GM12878 (cell line): ENCODE results near the gene ANO4. TPM values are rescaled to one million over a fixed set of nuclear protein-coding genes. Genes with fewer than 3 reads are reported as not detected.

Source experiments
- ATAC-seq: fragments of 200-7000 bp; cut with Tn5 transposase; 3 replicates; pipeline ENCODE4 v1.9.1; 2020; ENCODE audit warnings: mild to moderate bottlenecking, moderate library complexity
- BruUV-seq: library from RNA; stranded (reverse); fragments of 400-500 nt; replicated peaks from 2 replicates; lab custom pipeline; 2021; lab: Mats Ljungman, UMichigan
- CTCF ChIA-PET: fragments of 300-600 bp; sonication (Branson Sonifier 250); formaldehyde crosslinking; extraction: SDS; loops from one replicate; lab custom pipeline; 2021; ENCODE audit warnings: inconsistent platforms; lab: Yijun Ruan, JAX
- POLR2A ChIA-PET: fragments of 350-600 bp; formaldehyde crosslinking; extraction: SDS; loops from one replicate; lab custom pipeline; 2021; ENCODE audit warnings: inconsistent platforms; lab: Charles Lee
- RAD21 ChIA-PET: fragments of 300-600 bp; sonication (Branson Sonifier 250); formaldehyde crosslinking; loops from one replicate; lab custom pipeline; 2023; ENCODE audit warnings: antibody characterized with exemption; ENCODE audit not compliant: unreplicated experiment; lab: Charles Lee
- SMC1A ChIA-PET: fragments of 300-600 bp; sonication (Branson Sonifier 250); formaldehyde crosslinking; loops from one replicate; lab custom pipeline; 2023; ENCODE audit not compliant: unreplicated experiment, uncharacterized antibody; lab: Charles Lee
- DNase-seq: peaks from one replicate; pipeline ENCODE4 v3.0.0-alpha.2; 2011; ENCODE audit warnings: low read depth, low spot score
- FAIRE-seq: peaks from 3 replicates; lab custom pipeline; 2011; peaks lifted over from hg19 to GRCh38; lab: Jason Lieb, UNC
- H2AFZ ChIP-seq: 2 replicates; pipeline ENCODE4 v1.6.0; 2011; ENCODE audit warnings: low read depth, low read length, control low read depth; ENCODE audit not compliant: control insufficient read depth
- H3K27ac ChIP-seq: 2 replicates; pipeline ENCODE4 v1.5.1; 2011; ENCODE audit warnings: control low read depth; ENCODE audit not compliant: control insufficient read depth, insufficient read depth
- H3K27me3 ChIP-seq, 2 experiments: replicated peaks in 1 of 2; 2 replicates each; pipeline versions ENCODE4 v1.6.0 to v1.6.1; 2011; ENCODE audit warnings: low read length in 1 of 2; ENCODE audit not compliant: control insufficient read depth in 2 of 2, insufficient read depth in 2 of 2
- H3K36me3 ChIP-seq, 2 experiments: 2 replicates each; pipeline ENCODE4 v1.5.1; 2011; ENCODE audit warnings: low read length in 1 of 2; ENCODE audit not compliant: control insufficient read depth in 2 of 2, insufficient read depth in 2 of 2
- H3K4me1 ChIP-seq: 2 replicates; pipeline ENCODE4 v1.6.1; 2011; ENCODE audit warnings: mild to moderate bottlenecking, low read length, moderate library complexity, mixed read lengths; ENCODE audit not compliant: control insufficient read depth, insufficient read depth
- H3K4me2 ChIP-seq: 2 replicates; pipeline ENCODE4 v1.6.0; 2011; ENCODE audit warnings: control low read depth; ENCODE audit not compliant: control insufficient read depth, insufficient read depth
- H3K4me3 ChIP-seq: fragments of 200-600 bp; sonication (generic); 2 replicates; pipeline ENCODE4 v1.5.1; 2016
- H3K79me2 ChIP-seq: 2 replicates; pipeline ENCODE4 v1.6.0; 2011; ENCODE audit warnings: low read length; ENCODE audit not compliant: control insufficient read depth, insufficient read depth
- H3K9ac ChIP-seq: 2 replicates; pipeline ENCODE4 v1.8.0; 2011; ENCODE audit warnings: low read length, control low read depth, mixed read lengths; ENCODE audit not compliant: control insufficient read depth, insufficient read depth
- H3K9me3 ChIP-seq: replicated peaks from 3 replicates; pipeline ENCODE4 v1.5.1; 2011; ENCODE audit warnings: mild to moderate bottlenecking, low read length; ENCODE audit not compliant: control insufficient read depth, insufficient read depth
- H4K20me1 ChIP-seq: 2 replicates; pipeline ENCODE4 v1.6.0; 2011; ENCODE audit not compliant: control insufficient read depth, insufficient read depth
- ATF2 ChIP-seq: IDR thresholded peaks from 2 replicates; pipeline ENCODE4 v1.6.1; 2012; ENCODE audit warnings: low read length, inconsistent platforms
- CEBPZ ChIP-seq: fragments of 150-350 bp; IDR thresholded peaks from 2 replicates; pipeline ENCODE4 v1.6.1; 2016; ENCODE audit warnings: low read depth, low read length
- CREB1 ChIP-seq: IDR thresholded peaks from 2 replicates; pipeline ENCODE4 v1.6.1; 2012; ENCODE audit warnings: low read depth, mild to moderate bottlenecking, inconsistent platforms
- CREM ChIP-seq: IDR thresholded peaks from 2 replicates; pipeline ENCODE4 v1.6.1; 2014; ENCODE audit warnings: antibody characterized with exemption, low read depth
- EED ChIP-seq: sonication (generic); IDR thresholded peaks from 2 replicates; pipeline ENCODE4 v1.6.1; 2016; ENCODE audit warnings: antibody characterized with exemption, low read depth
- IKZF2 ChIP-seq, 2 experiments: fragments of 450-650 bp; IDR thresholded peaks; 2 replicates each; pipeline ENCODE4 v1.6.1; 2017; ENCODE audit warnings: mild to moderate bottlenecking in 2 of 2, moderate library complexity in 2 of 2
- JUNB ChIP-seq: IDR thresholded peaks from 2 replicates; pipeline ENCODE4 v1.6.1; 2016; ENCODE audit warnings: antibody characterized with exemption, mild to moderate bottlenecking
- RUNX3 ChIP-seq: IDR thresholded peaks from 2 replicates; pipeline ENCODE4 v1.6.1; 2012; ENCODE audit warnings: low read length, inconsistent platforms
- STAT1 ChIP-seq: fragments of 450-650 bp; conservative IDR thresholded peaks from 2 replicates; pipeline ENCODE4 v1.6.1; 2014; ENCODE audit warnings: antibody characterized with exemption, mild to moderate bottlenecking
- WRNIP1 ChIP-seq: IDR thresholded peaks from 2 replicates; pipeline ENCODE4 v1.6.1; 2011; ENCODE audit warnings: low read depth, low read length, improper control_type of control experiment, borderline replicate concordance
- ZNF622 ChIP-seq: fragments of 450-650 bp; IDR thresholded peaks from 2 replicates; pipeline ENCODE4 v1.6.1; 2017; ENCODE audit warnings: mild to moderate bottlenecking, inconsistent platforms
- WGBS: methylation state at CpG from one replicate; pipeline ENCODE4 v1.1.6; 2016; ENCODE audit warnings: low lambda C conversion rate; ENCODE audit not compliant: insufficient replicate concordance, insufficient coverage; ENCODE audit errors: missing lambda C conversion rate; 5-methylcytosine and 5-hydroxymethylcytosine counted together
- in situ Hi-C: fragments of 300-500 bp; cut with MboI; formaldehyde crosslinking; loops from 9 replicates; pipeline ENCODE4 v1.14.3; 2018; ENCODE audit warnings: mixed read lengths
- intact Hi-C: fragments of 100-400 bp; cut with micrococcal nuclease; formaldehyde crosslinking; loops from one replicate; pipeline ENCODE4 v1.14.2; 2022; ENCODE audit not compliant: unreplicated experiment
- polyA plus RNA-seq, 11 experiments: library from polyadenylated mRNA; depleted of rRNA in 4 of 11; unstranded in 6 of 11; stranded (reverse) in 5 of 11; fragments of >200 nt; fragmentation: Nextera tagmentation in 4 of 11; fragmentation: Illumina TruSeq in 1 of 11; extraction: Ambion mirVana in 4 of 11; extraction: Trizol in 1 of 11; gene quantifications; 1 replicate in 1 of 11; 2 replicates in 10 of 11; pipeline versions ENCODE4 v1.2.1 to v1.2.3, GENCODE V29; 2011 to 2016; ENCODE audit warnings: inconsistent platforms in 2 of 11, missing spikeins in 2 of 11, low read depth in 1 of 11
- total RNA-seq, 4 experiments: library from RNA; depleted of rRNA in 3 of 4; stranded (reverse); fragments of >200 nt in 3 of 4; fragmentation: Illumina TruSeq in 1 of 4; extraction: Trizol in 1 of 4; gene quantifications; 2 replicates each; pipeline versions ENCODE4 v1.2.1 to v1.2.3, GENCODE V29; 2013 to 2021

ANO4 gene
- total and polyA plus RNA-seq, 10 of the 15 experiments (the other 5 are each of a cell fraction or from before 2014, with no cell fraction given): not detected

- intact Hi-C loops: no loop called here
Observed at GRCh38 chr12:100995201-100995600, 200.6 kb downstream of the ANO4 start.

More at GRCh38 chr12:100995201-100995600, 200.6 kb downstream of the ANO4 start:
- H3K9me3 ChIP-seq: no peaks in the 10 kb centered on the region
- RAD21 ChIA-PET: no interaction called here
- H2AFZ ChIP-seq: no peak overlapping the region
- no peak overlapping the region for H3K9ac ChIP-seq
- no peak overlapping the region for H3K27ac ChIP-seq
- POLR2A ChIA-PET: no interaction called here
- peaks cover 7% of the 10 kb centered on the region for H3K4me1 ChIP-seq
- H3K4me3 ChIP-seq: no peak overlapping the region
- CTCF ChIA-PET: no interaction called here
- 5% methylated on average over 3 of the region's 3 CpGs for WGBS
- no peak for DNase-seq
- H3K79me2 ChIP-seq: no peaks in the 10 kb centered on the region
- BruUV-seq: no TSS peak
- no peak for FAIRE-seq
- no peaks in the 10 kb centered on the region for H3K27me3 ChIP-seq
- SMC1A ChIA-PET: no interaction called here
- H3K36me3 ChIP-seq: no peaks in the 10 kb centered on the region
- in situ Hi-C loops: no loop called here
- no peak for TF ChIP-seq CEBPZ
- TF ChIP-seq IKZF2 (IDR thresholded peaks at IDR 0.05): peak in 1 of 2 experiments; percentile 48; a peak in 2 of 4 replicates
- TF ChIP-seq RUNX3: peak; percentile 67
- peak; percentile 34; the same call in 1 of the 2 replicates for TF ChIP-seq JUNB
- peak; percentile 90 for TF ChIP-seq CREB1
- TF ChIP-seq ZNF622: no peak
- TF ChIP-seq STAT1: no peak
- no peak for TF ChIP-seq WRNIP1
- peak; percentile 72 for TF ChIP-seq CREM
- TF ChIP-seq EED: peak; percentile 39; the same call in 1 of the 2 replicates
- peak; percentile 4; the same call in 1 of the 2 replicates for TF ChIP-seq ATF2
- TF ChIP-seq, all 136 proteins: peak for 7
- Histone ChIP-seq H3K4me2 (no peak overlapping the region), H4K20me1 (no peaks in the 10 kb centered on the region)
- ATAC-seq: peak; percentile 85
